Adrenal gland (tissue), 5 donors: Measurements from ENCODE around the gene EDNRB.
"Not testable (repeated sequence)": the region's sequence is repeated elsewhere in the genome, so short reads cannot be mapped to it uniquely, and the experiment has no call there.

Experiments used
- POLR2A ChIP-seq, 2 donors: fragments of 450-650 bp; IDR thresholded peaks; one replicate each; pipeline ENCODE4 v1.6.1; 2017; ENCODE audit warnings: antibody characterized with exemption in 2 of 2, mild to moderate bottlenecking in 2 of 2, moderate library complexity in 1 of 2
- TF ChIP-seq, protein P1 (sequence below), 6 experiments: fragments of 450-650 bp in 4 of 6; fragments of 200-600 bp in 2 of 6; sonication (generic) in 1 of 6; IDR thresholded peaks; 1 replicate in 5 of 6; 2 replicates in 1 of 6; pipeline versions ENCODE4 v1.5.1 to v1.8.0; 2016 to 2021; ENCODE audit warnings: antibody characterized with exemption in 6 of 6, mild to moderate bottlenecking in 2 of 6, moderate library complexity in 1 of 6
- donor health status: DM: no; HTN: no; CAD: no.

- TF ChIP-seq, protein P1, sequence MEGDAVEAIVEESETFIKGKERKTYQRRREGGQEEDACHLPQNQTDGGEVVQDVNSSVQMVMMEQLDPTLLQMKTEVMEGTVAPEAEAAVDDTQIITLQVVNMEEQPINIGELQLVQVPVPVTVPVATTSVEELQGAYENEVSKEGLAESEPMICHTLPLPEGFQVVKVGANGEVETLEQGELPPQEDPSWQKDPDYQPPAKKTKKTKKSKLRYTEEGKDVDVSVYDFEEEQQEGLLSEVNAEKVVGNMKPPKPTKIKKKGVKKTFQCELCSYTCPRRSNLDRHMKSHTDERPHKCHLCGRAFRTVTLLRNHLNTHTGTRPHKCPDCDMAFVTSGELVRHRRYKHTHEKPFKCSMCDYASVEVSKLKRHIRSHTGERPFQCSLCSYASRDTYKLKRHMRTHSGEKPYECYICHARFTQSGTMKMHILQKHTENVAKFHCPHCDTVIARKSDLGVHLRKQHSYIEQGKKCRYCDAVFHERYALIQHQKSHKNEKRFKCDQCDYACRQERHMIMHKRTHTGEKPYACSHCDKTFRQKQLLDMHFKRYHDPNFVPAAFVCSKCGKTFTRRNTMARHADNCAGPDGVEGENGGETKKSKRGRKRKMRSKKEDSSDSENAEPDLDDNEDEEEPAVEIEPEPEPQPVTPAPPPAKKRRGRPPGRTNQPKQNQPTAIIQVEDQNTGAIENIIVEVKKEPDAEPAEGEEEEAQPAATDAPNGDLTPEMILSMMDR (IDR thresholded peaks at IDR 0.05) = not testable (repeated sequence)
- TF ChIP-seq POLR2A (IDR thresholded peaks at IDR 0.05) = not testable (repeated sequence)
These were observed 16.4 kb upstream of the EDNRB start for GRCh38 chr13:77935063-77935462.
